HG03064 (cell line): Measurements from ENCODE around the gene RIMKLB.
"Not testable (repeated sequence)": the region's sequence is repeated elsewhere in the genome, so short reads cannot be mapped to it uniquely, and the experiment has no call there.

Experiments
- ATAC-seq: cut with Tn5 transposase; IDR thresholded peaks from one replicate; pipeline ENCODE4 v1.9.1; 2021; ENCODE audit warnings: low read depth; ENCODE audit not compliant: unreplicated experiment

The RIMKLB gene

GRCh38 chr12:8810112-8810511 is 112.3 kb downstream of the RIMKLB start:
- ATAC-seq = not testable (repeated sequence)

- no peak for ATAC-seq
Observed at GRCh38 chr12:8813572-8814357, 116.0 kb downstream of the RIMKLB start.

- no peak for ATAC-seq
Observed at GRCh38 chr12:8816448-8817050, 118.8 kb downstream of the RIMKLB start.

GRCh38 chr12:8817856-8818255 is 120.1 kb downstream of the RIMKLB start:
- no peak for ATAC-seq

GRCh38 chr12:8818526-8818925 is 120.7 kb downstream of the RIMKLB start:
- no peak for ATAC-seq

GRCh38 chr12:8819666-8819980 is 121.8 kb downstream of the RIMKLB start:
- ATAC-seq = no peak

GRCh38 chr12:8820676-8821407 is 123.1 kb downstream of the RIMKLB start:
- ATAC-seq = not testable (repeated sequence)

- ATAC-seq = no peak
Observed at GRCh38 chr12:8821591-8821990, 123.8 kb downstream of the RIMKLB start.

- no peak for ATAC-seq
Observed at GRCh38 chr12:8822298-8822697, 124.5 kb downstream of the RIMKLB start, which contains the start of gene A2ML1. A2ML1 (plus strand) TSS chr12:8822621; CDS start chr12:8822652, 31 bp downstream.

- no peak for ATAC-seq
Observed at GRCh38 chr12:8823565-8824300, 125.9 kb downstream of the RIMKLB start.

GRCh38 chr12:8827551-8828256 is 129.9 kb downstream of the RIMKLB start:
- ATAC-seq = no peak

- no peak for ATAC-seq
Observed at GRCh38 chr12:8828257-8829124, 130.7 kb downstream of the RIMKLB start.

GRCh38 chr12:8829125-8829518 is 131.3 kb downstream of the RIMKLB start:
- ATAC-seq = no peak

- no peak for ATAC-seq
Observed at GRCh38 chr12:8829621-8830020, 131.8 kb downstream of the RIMKLB start.

GRCh38 chr12:8831116-8831515 is 133.3 kb downstream of the RIMKLB start:
- no peak for ATAC-seq

- no peak for ATAC-seq
Observed at GRCh38 chr12:8832500-8832899, 134.7 kb downstream of the RIMKLB start.
